Right hindlimb (tissue), 1 donor: ENCODE measurements around the gene QSOX1.
"Not testable (repeated sequence)": the region's sequence is repeated elsewhere in the genome, so short reads cannot be mapped to it uniquely, and the experiment has no call there.

Source experiments
- DNase-seq: peaks from one replicate; pipeline ENCODE4 v3.0.0-alpha.2; 2018

The QSOX1 gene

GRCh38 chr1:180192172-180192571 lies 37.5 kb downstream of the QSOX1 start:
- no peak for DNase-seq

GRCh38 chr1:180193141-180194047 lies 38.7 kb downstream of the QSOX1 start:
- no peak for DNase-seq

GRCh38 chr1:180194048-180194425 lies 39.4 kb downstream of the QSOX1 start:
- DNase-seq = no peak

- DNase-seq = no peak
Measured at GRCh38 chr1:180194546-180195207, 40.0 kb downstream of the QSOX1 start.

GRCh38 chr1:180195401-180195800 lies 40.7 kb downstream of the QSOX1 start:
- DNase-seq = no peak

- no peak for DNase-seq
Measured at GRCh38 chr1:180195916-180196315, 41.2 kb downstream of the QSOX1 start.

GRCh38 chr1:180196436-180197003 lies 41.9 kb downstream of the QSOX1 start:
- DNase-seq = no peak

GRCh38 chr1:180197231-180197630 lies 42.6 kb downstream of the QSOX1 start:
- DNase-seq = no peak

GRCh38 chr1:180198196-180198595 lies 43.5 kb downstream of the QSOX1 start:
- no peak for DNase-seq

- no peak for DNase-seq
Measured at GRCh38 chr1:180198611-180199010, 43.9 kb downstream of the QSOX1 start.

- DNase-seq = no peak
Measured at GRCh38 chr1:180199018-180199417, 44.3 kb downstream of the QSOX1 start.

GRCh38 chr1:180201451-180202200 lies 47.0 kb downstream of the QSOX1 start:
- DNase-seq = no peak

- not testable (repeated sequence) for DNase-seq
Measured at GRCh38 chr1:180202588-180202987, 47.9 kb downstream of the QSOX1 start.

- DNase-seq = no peak
Measured at GRCh38 chr1:180204231-180204630, 49.6 kb downstream of the QSOX1 start.

- DNase-seq = no peak
Measured at GRCh38 chr1:180206581-180206980, 51.9 kb downstream of the QSOX1 start.

GRCh38 chr1:180208264-180208663 lies 53.6 kb downstream of the QSOX1 start:
- no peak for DNase-seq

GRCh38 chr1:180210008-180210620 lies 55.4 kb downstream of the QSOX1 start:
- no peak for DNase-seq

- DNase-seq = no peak
Measured at GRCh38 chr1:180211156-180211859, 56.6 kb downstream of the QSOX1 start.

GRCh38 chr1:180211860-180212229 lies 57.2 kb downstream of the QSOX1 start:
- no peak for DNase-seq

GRCh38 chr1:180213401-180214170 lies 58.9 kb downstream of the QSOX1 start:
- peak; percentile 52 for DNase-seq
